HEK293 (cell line): Measurements from ENCODE around the gene PFKL.

Experiments
- HOXA7 ChIP-seq: sonication (generic); formaldehyde crosslinking; IDR thresholded peaks from 2 replicates; pipeline ENCODE4 v1.8.1; 2022; ENCODE audit warnings: missing genetic modification reagents, borderline replicate concordance
- MEIS1 ChIP-seq: sonication (generic); formaldehyde crosslinking; IDR thresholded peaks from 2 replicates; pipeline ENCODE4 v1.8.1; 2022; ENCODE audit warnings: missing genetic modification reagents, mild to moderate bottlenecking, borderline replicate concordance
- RBAK ChIP-seq: fragments of 450-650 bp; formaldehyde crosslinking; IDR thresholded peaks from 2 replicates; pipeline ENCODE4 v1.5.1; 2016; ENCODE audit warnings: missing biosample characterization, missing genetic modification characterization
- SP7 ChIP-seq: fragments of 450-650 bp; formaldehyde crosslinking; IDR thresholded peaks from 2 replicates; pipeline ENCODE4 v1.5.1; 2016; ENCODE audit warnings: missing biosample characterization, missing genetic modification characterization
- TCF7L2 ChIP-seq: IDR thresholded peaks from 2 replicates; pipeline ENCODE4 v1.6.1; 2011; ENCODE audit warnings: low read depth, mild to moderate bottlenecking, inconsistent platforms, low read length, moderate library complexity, borderline replicate concordance
- ZBTB20 ChIP-seq: fragments of 450-650 bp; formaldehyde crosslinking; IDR thresholded peaks from 2 replicates; pipeline ENCODE4 v1.5.1; 2016; ENCODE audit warnings: missing biosample characterization, missing genetic modification characterization
- ZBTB21 ChIP-seq: fragments of 450-650 bp; formaldehyde crosslinking; IDR thresholded peaks from 2 replicates; pipeline ENCODE4 v1.5.1; 2017; ENCODE audit warnings: missing biosample characterization, missing genetic modification characterization
- ZFP37 ChIP-seq: fragments of 450-650 bp; formaldehyde crosslinking; IDR thresholded peaks from 2 replicates; pipeline ENCODE4 v1.5.1; 2016; ENCODE audit warnings: missing biosample characterization, missing genetic modification characterization
- ZNF138 ChIP-seq: fragments of 450-650 bp; formaldehyde crosslinking; IDR thresholded peaks from 2 replicates; pipeline ENCODE4 v1.5.1; 2016; ENCODE audit warnings: missing biosample characterization, missing genetic modification characterization, borderline replicate concordance
- ZNF16 ChIP-seq: fragments of 450-650 bp; formaldehyde crosslinking; IDR thresholded peaks from 2 replicates; pipeline ENCODE4 v1.5.1; 2016; ENCODE audit warnings: low read depth, missing biosample characterization, missing genetic modification characterization
- ZNF184 ChIP-seq: fragments of 450-650 bp; IDR thresholded peaks from 2 replicates; pipeline ENCODE4 v1.5.1; 2018; ENCODE audit warnings: missing biosample characterization, mild to moderate bottlenecking, missing genetic modification characterization
- ZNF214 ChIP-seq: fragments of 450-650 bp; formaldehyde crosslinking; IDR thresholded peaks from 2 replicates; pipeline ENCODE4 v1.5.1; 2017; ENCODE audit warnings: missing biosample characterization, mild to moderate bottlenecking, missing genetic modification characterization, borderline replicate concordance
- ZNF23 ChIP-seq: fragments of 450-650 bp; formaldehyde crosslinking; IDR thresholded peaks from 2 replicates; pipeline ENCODE4 v1.5.1; 2016; ENCODE audit warnings: missing biosample characterization, missing genetic modification characterization, borderline replicate concordance
- ZNF350 ChIP-seq: fragments of 450-650 bp; formaldehyde crosslinking; IDR thresholded peaks from 2 replicates; pipeline ENCODE4 v1.5.0; 2017; ENCODE audit warnings: missing biosample characterization, mild to moderate bottlenecking, missing genetic modification characterization
- ZNF37A ChIP-seq: fragments of 450-650 bp; IDR thresholded peaks from 2 replicates; pipeline ENCODE4 v1.5.1; 2018; ENCODE audit warnings: missing biosample characterization, missing genetic modification characterization
- ZNF426 ChIP-seq: fragments of 450-650 bp; formaldehyde crosslinking; IDR thresholded peaks from 2 replicates; pipeline ENCODE4 v1.5.1; 2017; ENCODE audit warnings: missing biosample characterization, missing genetic modification characterization, mild to moderate bottlenecking, inconsistent platforms, moderate library complexity
- ZNF530 ChIP-seq: fragments of 450-650 bp; formaldehyde crosslinking; IDR thresholded peaks from 2 replicates; pipeline ENCODE4 v1.5.1; 2016; ENCODE audit warnings: low read depth, missing biosample characterization, missing genetic modification characterization
- ZNF654 ChIP-seq: fragments of 450-650 bp; formaldehyde crosslinking; IDR thresholded peaks from 2 replicates; pipeline ENCODE4 v1.5.1; 2016; ENCODE audit warnings: low read depth, missing biosample characterization, missing genetic modification characterization
- TF ChIP-seq, protein P1 (sequence below): fragments of 450-650 bp; formaldehyde crosslinking; IDR thresholded peaks from 2 replicates; pipeline ENCODE4 v1.5.1; 2016; ENCODE audit warnings: missing biosample characterization, missing genetic modification characterization
- TF ChIP-seq, protein P2 (sequence below): fragments of 450-650 bp; formaldehyde crosslinking; IDR thresholded peaks from 2 replicates; pipeline ENCODE4 v1.5.1; 2017; ENCODE audit warnings: missing biosample characterization, mild to moderate bottlenecking, missing genetic modification characterization, moderate library complexity
- TF ChIP-seq, protein P3 (sequence below): fragments of 450-650 bp; formaldehyde crosslinking; IDR thresholded peaks from 2 replicates; pipeline ENCODE4 v1.5.1; 2017; ENCODE audit warnings: missing biosample characterization, missing genetic modification characterization
- TF ChIP-seq, protein P4 (sequence below): fragments of 450-650 bp; formaldehyde crosslinking; IDR thresholded peaks from 2 replicates; pipeline ENCODE4 v1.5.1; 2016; ENCODE audit warnings: missing biosample characterization, missing genetic modification characterization
- TF ChIP-seq, protein P5 (sequence below): fragments of 450-650 bp; formaldehyde crosslinking; IDR thresholded peaks from 2 replicates; pipeline ENCODE4 v1.5.1; 2016; ENCODE audit warnings: missing biosample characterization, missing genetic modification characterization, borderline replicate concordance
- TF ChIP-seq, protein P6 (sequence below): fragments of 450-650 bp; formaldehyde crosslinking; IDR thresholded peaks from 2 replicates; pipeline ENCODE4 v1.5.1; 2016; ENCODE audit warnings: missing biosample characterization, missing genetic modification characterization, low read depth
- TF ChIP-seq, protein P7 (sequence below): fragments of 450-650 bp; formaldehyde crosslinking; IDR thresholded peaks from 2 replicates; pipeline ENCODE4 v1.5.1; 2016; ENCODE audit warnings: missing biosample characterization, missing genetic modification characterization

The PFKL gene

DNA sequence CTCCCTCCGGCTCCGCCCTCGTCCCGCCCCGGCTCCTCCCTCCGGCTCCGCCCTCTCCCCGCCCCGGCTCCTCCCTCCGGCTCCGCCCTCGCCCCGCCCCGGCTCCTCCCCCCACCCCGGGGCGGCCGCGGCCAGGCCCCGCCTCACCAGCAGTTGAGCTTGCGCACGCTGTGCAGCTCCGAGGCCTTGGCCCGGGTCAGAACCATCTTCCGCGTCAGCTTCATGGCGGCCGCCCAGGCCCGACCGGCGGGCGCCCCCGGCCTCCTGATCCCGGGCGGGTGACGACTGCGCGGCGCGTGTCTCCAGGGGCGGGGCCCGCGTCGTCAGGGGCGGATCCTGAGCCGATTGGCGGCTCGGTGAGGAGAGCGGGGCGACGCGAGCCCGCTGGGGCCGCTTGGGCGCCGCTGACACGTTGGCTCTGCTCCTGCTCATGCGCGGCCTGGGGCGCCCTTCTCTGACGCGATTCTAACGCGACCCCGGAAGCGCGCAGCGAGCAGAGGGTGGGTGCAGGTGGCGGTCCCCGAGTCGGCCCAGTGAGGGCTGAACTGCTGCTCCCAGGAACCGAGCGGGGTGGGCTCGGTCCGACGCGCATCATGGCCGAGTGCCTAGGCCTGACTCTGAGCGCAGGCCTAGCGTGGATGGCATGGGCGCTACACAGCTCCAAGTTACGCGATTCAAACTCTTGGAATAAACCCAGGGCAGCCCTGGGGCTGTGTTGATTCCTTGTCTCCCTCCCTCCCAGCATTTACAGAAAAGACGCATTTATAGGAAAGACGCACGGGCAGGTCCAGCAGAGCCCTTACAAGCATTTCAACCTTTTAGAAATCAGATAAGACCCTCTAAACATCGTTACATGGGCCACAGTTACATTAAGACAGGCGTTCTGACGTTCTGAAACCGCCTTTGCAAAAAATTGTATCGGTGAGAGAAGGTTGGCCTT lies 39.4 kb downstream of the PFKL start, which contains the start of gene CFAP410 (continued):
- no peak for TF ChIP-seq ZNF37A (tag by site-specific recombination)
- TF ChIP-seq ZNF214 (tag by site-specific recombination) = no peak
- no peak for TF ChIP-seq HOXA7 (CRISPR knock-in tag)
- TF ChIP-seq ZNF184 (tag by site-specific recombination) = 0 out of 2 replicates have a peak, but pooled peaks have one; percentile 21
- TF ChIP-seq, protein P1, sequence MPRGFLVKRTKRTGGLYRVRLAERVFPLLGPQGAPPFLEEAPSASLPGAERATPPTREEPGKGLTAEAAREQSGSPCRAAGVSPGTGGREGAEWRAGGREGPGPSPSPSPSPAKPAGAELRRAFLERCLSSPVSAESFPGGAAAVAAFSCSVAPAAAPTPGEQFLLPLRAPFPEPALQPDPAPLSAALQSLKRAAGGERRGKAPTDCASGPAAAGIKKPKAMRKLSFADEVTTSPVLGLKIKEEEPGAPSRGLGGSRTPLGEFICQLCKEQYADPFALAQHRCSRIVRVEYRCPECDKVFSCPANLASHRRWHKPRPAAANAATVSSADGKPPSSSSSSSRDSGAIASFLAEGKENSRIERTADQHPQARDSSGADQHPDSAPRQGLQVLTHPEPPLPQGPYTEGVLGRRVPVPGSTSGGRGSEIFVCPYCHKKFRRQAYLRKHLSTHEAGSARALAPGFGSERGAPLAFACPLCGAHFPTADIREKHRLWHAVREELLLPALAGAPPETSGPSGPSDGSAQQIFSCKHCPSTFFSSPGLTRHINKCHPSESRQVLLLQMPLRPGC = no peak
- peak; percentile 51; the same call in 1 of the 2 replicates for TF ChIP-seq ZBTB20 (tag by site-specific recombination)
- peak; percentile 53 for TF ChIP-seq ZBTB21 (tag by site-specific recombination)
- no peak for TF ChIP-seq ZNF350 (tag by site-specific recombination)
- TF ChIP-seq ZNF654 = no peak
- no peak for TF ChIP-seq TCF7L2
- TF ChIP-seq ZNF138 (tag by site-specific recombination) = no peak
- TF ChIP-seq, protein P2, sequence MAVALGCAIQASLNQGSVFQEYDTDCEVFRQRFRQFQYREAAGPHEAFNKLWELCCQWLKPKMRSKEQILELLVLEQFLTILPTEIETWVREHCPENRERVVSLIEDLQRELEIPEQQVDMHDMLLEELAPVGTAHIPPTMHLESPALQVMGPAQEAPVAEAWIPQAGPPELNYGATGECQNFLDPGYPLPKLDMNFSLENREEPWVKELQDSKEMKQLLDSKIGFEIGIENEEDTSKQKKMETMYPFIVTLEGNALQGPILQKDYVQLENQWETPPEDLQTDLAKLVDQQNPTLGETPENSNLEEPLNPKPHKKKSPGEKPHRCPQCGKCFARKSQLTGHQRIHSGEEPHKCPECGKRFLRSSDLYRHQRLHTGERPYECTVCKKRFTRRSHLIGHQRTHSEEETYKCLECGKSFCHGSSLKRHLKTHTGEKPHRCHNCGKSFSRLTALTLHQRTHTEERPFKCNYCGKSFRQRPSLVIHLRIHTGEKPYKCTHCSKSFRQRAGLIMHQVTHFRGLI = no peak
- TF ChIP-seq ZNF426 (tag by site-specific recombination) = no peak
- TF ChIP-seq RBAK (tag by site-specific recombination) = no peak
- TF ChIP-seq ZNF16 (tag by site-specific recombination) = no peak
- TF ChIP-seq, protein P3, sequence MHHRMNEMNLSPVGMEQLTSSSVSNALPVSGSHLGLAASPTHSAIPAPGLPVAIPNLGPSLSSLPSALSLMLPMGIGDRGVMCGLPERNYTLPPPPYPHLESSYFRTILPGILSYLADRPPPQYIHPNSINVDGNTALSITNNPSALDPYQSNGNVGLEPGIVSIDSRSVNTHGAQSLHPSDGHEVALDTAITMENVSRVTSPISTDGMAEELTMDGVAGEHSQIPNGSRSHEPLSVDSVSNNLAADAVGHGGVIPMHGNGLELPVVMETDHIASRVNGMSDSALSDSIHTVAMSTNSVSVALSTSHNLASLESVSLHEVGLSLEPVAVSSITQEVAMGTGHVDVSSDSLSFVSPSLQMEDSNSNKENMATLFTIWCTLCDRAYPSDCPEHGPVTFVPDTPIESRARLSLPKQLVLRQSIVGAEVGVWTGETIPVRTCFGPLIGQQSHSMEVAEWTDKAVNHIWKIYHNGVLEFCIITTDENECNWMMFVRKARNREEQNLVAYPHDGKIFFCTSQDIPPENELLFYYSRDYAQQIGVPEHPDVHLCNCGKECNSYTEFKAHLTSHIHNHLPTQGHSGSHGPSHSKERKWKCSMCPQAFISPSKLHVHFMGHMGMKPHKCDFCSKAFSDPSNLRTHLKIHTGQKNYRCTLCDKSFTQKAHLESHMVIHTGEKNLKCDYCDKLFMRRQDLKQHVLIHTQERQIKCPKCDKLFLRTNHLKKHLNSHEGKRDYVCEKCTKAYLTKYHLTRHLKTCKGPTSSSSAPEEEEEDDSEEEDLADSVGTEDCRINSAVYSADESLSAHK (tag by site-specific recombination) = no peak
- TF ChIP-seq ZNF23 (tag by site-specific recombination) = no peak
- TF ChIP-seq SP7 (tag by site-specific recombination) = peak; percentile 88
- TF ChIP-seq ZFP37 (tag by site-specific recombination) = no peak
- TF ChIP-seq, protein P4, sequence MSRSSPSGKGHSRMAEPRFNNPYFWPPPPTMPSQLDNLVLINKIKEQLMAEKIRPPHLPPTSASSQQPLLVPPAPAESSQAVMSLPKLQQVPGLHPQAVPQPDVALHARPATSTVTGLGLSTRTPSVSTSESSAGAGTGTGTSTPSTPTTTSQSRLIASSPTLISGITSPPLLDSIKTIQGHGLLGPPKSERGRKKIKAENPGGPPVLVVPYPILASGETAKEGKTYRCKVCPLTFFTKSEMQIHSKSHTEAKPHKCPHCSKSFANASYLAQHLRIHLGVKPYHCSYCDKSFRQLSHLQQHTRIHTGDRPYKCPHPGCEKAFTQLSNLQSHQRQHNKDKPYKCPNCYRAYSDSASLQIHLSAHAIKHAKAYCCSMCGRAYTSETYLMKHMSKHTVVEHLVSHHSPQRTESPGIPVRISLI (tag by site-specific recombination) = no peak
- TF ChIP-seq ZNF530 (tag by site-specific recombination) = no peak
- TF ChIP-seq, protein P5, sequence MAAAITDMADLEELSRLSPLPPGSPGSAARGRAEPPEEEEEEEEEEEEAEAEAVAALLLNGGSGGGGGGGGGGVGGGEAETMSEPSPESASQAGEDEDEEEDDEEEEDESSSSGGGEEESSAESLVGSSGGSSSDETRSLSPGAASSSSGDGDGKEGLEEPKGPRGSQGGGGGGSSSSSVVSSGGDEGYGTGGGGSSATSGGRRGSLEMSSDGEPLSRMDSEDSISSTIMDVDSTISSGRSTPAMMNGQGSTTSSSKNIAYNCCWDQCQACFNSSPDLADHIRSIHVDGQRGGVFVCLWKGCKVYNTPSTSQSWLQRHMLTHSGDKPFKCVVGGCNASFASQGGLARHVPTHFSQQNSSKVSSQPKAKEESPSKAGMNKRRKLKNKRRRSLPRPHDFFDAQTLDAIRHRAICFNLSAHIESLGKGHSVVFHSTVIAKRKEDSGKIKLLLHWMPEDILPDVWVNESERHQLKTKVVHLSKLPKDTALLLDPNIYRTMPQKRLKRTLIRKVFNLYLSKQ (tag by site-specific recombination) = no peak
- TF ChIP-seq, protein P6, sequence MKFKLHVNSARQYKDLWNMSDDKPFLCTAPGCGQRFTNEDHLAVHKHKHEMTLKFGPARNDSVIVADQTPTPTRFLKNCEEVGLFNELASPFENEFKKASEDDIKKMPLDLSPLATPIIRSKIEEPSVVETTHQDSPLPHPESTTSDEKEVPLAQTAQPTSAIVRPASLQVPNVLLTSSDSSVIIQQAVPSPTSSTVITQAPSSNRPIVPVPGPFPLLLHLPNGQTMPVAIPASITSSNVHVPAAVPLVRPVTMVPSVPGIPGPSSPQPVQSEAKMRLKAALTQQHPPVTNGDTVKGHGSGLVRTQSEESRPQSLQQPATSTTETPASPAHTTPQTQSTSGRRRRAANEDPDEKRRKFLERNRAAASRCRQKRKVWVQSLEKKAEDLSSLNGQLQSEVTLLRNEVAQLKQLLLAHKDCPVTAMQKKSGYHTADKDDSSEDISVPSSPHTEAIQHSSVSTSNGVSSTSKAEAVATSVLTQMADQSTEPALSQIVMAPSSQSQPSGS (tag by site-specific recombination) = no peak
- TF ChIP-seq, protein P7, sequence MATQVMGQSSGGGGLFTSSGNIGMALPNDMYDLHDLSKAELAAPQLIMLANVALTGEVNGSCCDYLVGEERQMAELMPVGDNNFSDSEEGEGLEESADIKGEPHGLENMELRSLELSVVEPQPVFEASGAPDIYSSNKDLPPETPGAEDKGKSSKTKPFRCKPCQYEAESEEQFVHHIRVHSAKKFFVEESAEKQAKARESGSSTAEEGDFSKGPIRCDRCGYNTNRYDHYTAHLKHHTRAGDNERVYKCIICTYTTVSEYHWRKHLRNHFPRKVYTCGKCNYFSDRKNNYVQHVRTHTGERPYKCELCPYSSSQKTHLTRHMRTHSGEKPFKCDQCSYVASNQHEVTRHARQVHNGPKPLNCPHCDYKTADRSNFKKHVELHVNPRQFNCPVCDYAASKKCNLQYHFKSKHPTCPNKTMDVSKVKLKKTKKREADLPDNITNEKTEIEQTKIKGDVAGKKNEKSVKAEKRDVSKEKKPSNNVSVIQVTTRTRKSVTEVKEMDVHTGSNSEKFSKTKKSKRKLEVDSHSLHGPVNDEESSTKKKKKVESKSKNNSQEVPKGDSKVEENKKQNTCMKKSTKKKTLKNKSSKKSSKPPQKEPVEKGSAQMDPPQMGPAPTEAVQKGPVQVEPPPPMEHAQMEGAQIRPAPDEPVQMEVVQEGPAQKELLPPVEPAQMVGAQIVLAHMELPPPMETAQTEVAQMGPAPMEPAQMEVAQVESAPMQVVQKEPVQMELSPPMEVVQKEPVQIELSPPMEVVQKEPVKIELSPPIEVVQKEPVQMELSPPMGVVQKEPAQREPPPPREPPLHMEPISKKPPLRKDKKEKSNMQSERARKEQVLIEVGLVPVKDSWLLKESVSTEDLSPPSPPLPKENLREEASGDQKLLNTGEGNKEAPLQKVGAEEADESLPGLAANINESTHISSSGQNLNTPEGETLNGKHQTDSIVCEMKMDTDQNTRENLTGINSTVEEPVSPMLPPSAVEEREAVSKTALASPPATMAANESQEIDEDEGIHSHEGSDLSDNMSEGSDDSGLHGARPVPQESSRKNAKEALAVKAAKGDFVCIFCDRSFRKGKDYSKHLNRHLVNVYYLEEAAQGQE (tag by site-specific recombination) = peak; percentile 52; the same call in 1 of the 2 replicates
- no peak for TF ChIP-seq MEIS1 (CRISPR knock-in tag)
